B cell (primary cell): ENCODE measurements around the gene NUP160. TPM values are rescaled to one million over a fixed set of nuclear protein-coding genes. Genes with fewer than 3 reads are reported as not detected.
"Not testable (repeated sequence)": the region's sequence is repeated elsewhere in the genome, so short reads cannot be mapped to it uniquely, and the experiment has no call there.

Experiments used
- ATAC-seq: fragments of 200-7000 bp; cut with Tn5 transposase; one replicate; pipeline ENCODE4 v1.10.0; 2021; ENCODE audit warnings: low read depth, mild to moderate bottlenecking, moderate number of reproducible peaks, moderate library complexity
- CTCF ChIA-PET: fragments of 350-600 bp; sonication (Branson Sonifier 250); formaldehyde crosslinking; loops from one replicate; lab custom pipeline; 2021; ENCODE audit warnings: antibody characterized with exemption, inconsistent platforms; lab: Charles Lee
- POLR2A ChIA-PET: fragments of 350-600 bp; sonication (Branson Sonifier 250); formaldehyde crosslinking; loops from one replicate; lab custom pipeline; 2021; ENCODE audit warnings: antibody characterized with exemption; lab: Charles Lee
- DNase-seq: peaks from one replicate; pipeline ENCODE4 v3.0.0; 2013
- H2AFZ ChIP-seq: 2 replicates; pipeline ENCODE4 v1.6.1; 2012; ENCODE audit warnings: mild to moderate bottlenecking, low read depth, low read length; ENCODE audit not compliant: insufficient read depth, poor library complexity, severe bottlenecking
- H3K27ac ChIP-seq, 2 donors: 1 replicate in 1 of 2; 2 replicates in 1 of 2; pipeline ENCODE4 v1.5.1; 2012 to 2013; ENCODE audit warnings: low read length in 2 of 2, mild to moderate bottlenecking in 2 of 2, moderate library complexity in 1 of 2
- H3K27me3 ChIP-seq, 4 experiments: fragments of 200-600 bp in 1 of 4; sonication (generic) in 1 of 4; replicated peaks in 1 of 4; 1 replicate in 2 of 4; 2 replicates in 2 of 4; pipeline versions ENCODE4 v1.6.1 to v1.7.0; 2013 to 2016; ENCODE audit warnings: low read length in 3 of 4, mild to moderate bottlenecking in 2 of 4, mixed read lengths in 1 of 4, moderate library complexity in 1 of 4; ENCODE audit not compliant: insufficient read depth in 4 of 4, control insufficient read depth in 3 of 4; ENCODE audit errors: control extremely low read depth in 1 of 4
- H3K36me3 ChIP-seq, 2 experiments: replicated peaks in 1 of 2; 1 replicate in 1 of 2; 2 replicates in 1 of 2; pipeline versions ENCODE4 v1.6.1 to v1.7.1; 2013; ENCODE audit warnings: low read length in 1 of 2; ENCODE audit not compliant: insufficient read depth in 2 of 2, control insufficient read depth in 1 of 2; ENCODE audit errors: control extremely low read depth in 1 of 2, extremely low read depth in 1 of 2
- H3K4me1 ChIP-seq, 2 donors: fragments of 200-600 bp in 1 of 2; sonication (generic) in 1 of 2; 1 replicate in 1 of 2; 2 replicates in 1 of 2; pipeline versions ENCODE4 v1.5.1 to v1.6.1; 2013 to 2017; ENCODE audit warnings: low read length in 2 of 2; ENCODE audit not compliant: control insufficient read depth in 2 of 2, insufficient read depth in 2 of 2
- H3K4me2 ChIP-seq: replicated peaks from 2 replicates; pipeline ENCODE3; 2012; ENCODE audit warnings: mild to moderate bottlenecking, low read depth, low read length; ENCODE audit not compliant: poor library complexity, severe bottlenecking
- H3K4me3 ChIP-seq, 5 experiments: fragments of 200-600 bp in 1 of 5; sonication (generic) in 1 of 5; 1 replicate in 3 of 5; 2 replicates in 2 of 5; pipeline versions ENCODE4 v1.5.1 to v1.7.0; 2011 to 2016; ENCODE audit warnings: low read length in 4 of 5, mild to moderate bottlenecking in 4 of 5, low read depth in 2 of 5, control low read depth in 1 of 5, moderate library complexity in 1 of 5; ENCODE audit not compliant: insufficient read depth in 1 of 5; ENCODE audit errors: control extremely low read depth in 1 of 5, extremely low read depth in 1 of 5
- H3K79me2 ChIP-seq: fragments of 200-600 bp; sonication (generic); one replicate; pipeline ENCODE4 v1.6.0; 2016; ENCODE audit warnings: low read length; ENCODE audit not compliant: control insufficient read depth, insufficient read depth
- H3K9ac ChIP-seq: fragments of 200-600 bp; sonication (generic); 2 replicates; pipeline ENCODE4 v1.6.1; 2017; ENCODE audit warnings: mild to moderate bottlenecking, low read length, moderate library complexity
- H3K9me3 ChIP-seq, 3 donors: one replicate each; pipeline versions ENCODE4 v1.6.1 to v1.7.1; 2013; ENCODE audit warnings: low read length in 2 of 3; ENCODE audit not compliant: control insufficient read depth in 2 of 3, insufficient read depth in 1 of 3; ENCODE audit errors: control extremely low read depth in 1 of 3
- H4K20me1 ChIP-seq: 2 replicates; pipeline ENCODE4 v1.6.0; 2012; ENCODE audit warnings: mild to moderate bottlenecking, low read length; ENCODE audit not compliant: insufficient read depth, control insufficient read depth, poor library complexity, severe bottlenecking
- H3K27ac Mint-ChIP-seq: one replicate; pipeline ENCODE4 v1.8.0; 2021; ENCODE audit warnings: mixed read lengths
- H3K27me3 Mint-ChIP-seq: one replicate; pipeline ENCODE4 v1.8.0; 2021; ENCODE audit warnings: mixed read lengths
- H3K4me1 Mint-ChIP-seq: one replicate; pipeline ENCODE4 v1.8.0; 2021; ENCODE audit warnings: mixed read lengths
- H3K4me3 Mint-ChIP-seq: one replicate; pipeline ENCODE4 v1.8.0; 2021; ENCODE audit warnings: mixed read lengths
- H3K9me3 Mint-ChIP-seq: one replicate; pipeline ENCODE4 v1.8.0; 2022; ENCODE audit warnings: mixed read lengths; ENCODE audit not compliant: insufficient read depth
- CTCF ChIP-seq: fragments of 200-600 bp; IDR thresholded peaks from one replicate; pipeline ENCODE4 v1.8.0; 2022; ENCODE audit warnings: antibody characterized with exemption, mild to moderate bottlenecking
- EZH2 ChIP-seq: IDR thresholded peaks from 2 replicates; pipeline ENCODE4 v1.6.1; 2012; ENCODE audit warnings: borderline replicate concordance, low read depth, mild to moderate bottlenecking, moderate library complexity, low read length; ENCODE audit not compliant: insufficient read depth, poor library complexity, severe bottlenecking
- WGBS: methylation state at CpG from one replicate; pipeline ENCODE4 v1.1.5; 2013; ENCODE audit warnings: missing lambda C conversion rate; ENCODE audit not compliant: insufficient coverage; 5-methylcytosine and 5-hydroxymethylcytosine counted together
- intact Hi-C: fragments of 100-400 bp; cut with micrococcal nuclease; formaldehyde crosslinking; loops from one replicate; pipeline ENCODE4 v1.10.0; 2022
- polyA plus RNA-seq: library from polyadenylated mRNA; depleted of rRNA; stranded (reverse); fragments of >200 nt; gene quantifications from 2 replicates; pipeline ENCODE4 v1.2.3, GENCODE V29; 2012
- total RNA-seq, 2 donors: library from RNA; stranded (reverse); fragments of 120-200 nt in 1 of 2; gene quantifications; 1 replicate in 1 of 2; 2 replicates in 1 of 2; pipeline versions ENCODE4 v1.2.3 to v1.2.4, GENCODE V29; 2013 to 2022

NUP160 gene
- total and polyA plus RNA-seq, 2 donors (not counting 1 experiment from before 2014, with no cell fraction given) = 26.3 to 74.3 TPM

DNA sequence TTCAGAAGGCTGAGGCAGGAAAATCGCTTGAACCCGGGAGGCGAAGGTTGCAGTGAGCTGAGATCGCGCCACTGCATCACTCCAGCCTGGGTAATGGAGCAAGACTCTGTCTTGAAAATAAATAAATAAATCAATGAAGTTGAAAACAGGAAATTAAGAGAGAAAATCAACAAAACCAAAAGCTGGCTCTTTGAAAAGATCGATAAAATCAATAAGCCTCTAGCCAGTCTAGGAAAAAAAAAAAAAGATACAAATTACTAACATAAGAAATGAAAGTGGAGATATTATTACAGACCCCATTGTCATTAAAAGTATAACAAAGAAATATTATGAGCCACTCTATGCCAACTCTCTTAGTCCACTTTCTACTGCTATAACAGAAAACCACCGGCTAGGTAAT, 48.0 kb upstream of the NUP160 start:
- peaks cover 27% of the 10 kb centered on the region for H3K4me1 Mint-ChIP-seq
- DNase-seq = no peak
- Histone ChIP-seq H3K4me2 (no peak overlapping the region), H4K20me1 (no peaks in the 10 kb centered on the region), H3K9me3 (no peaks in the 10 kb centered on the region), H3K79me2 (no peaks in the 10 kb centered on the region), H2AFZ (no peak overlapping the region), H3K36me3 (no peaks in the 10 kb centered on the region), H3K27ac (no peak overlapping the region), H3K4me3 (no peak overlapping the region), H3K9ac (no peak overlapping the region), H3K27me3 (no peaks in the 10 kb centered on the region), H3K4me1 (peaks cover 26 to 28% of the 10 kb centered on the region in 2 donors)
- H3K27me3 Mint-ChIP-seq = no peaks in the 10 kb centered on the region
- CTCF ChIA-PET = interaction anchor here (1.2 kb wide), 1 partner anchor 41 kb away, joined by 4 read pairs; no protein-coding TSS in a partner anchor
- WGBS = 100% methylated on average over 1 of the region's 7 CpGs
- no peak for ATAC-seq
- POLR2A ChIA-PET = no interaction called here
- no peak overlapping the region for H3K4me3 Mint-ChIP-seq
- TF ChIP-seq EZH2 = no peak
- TF ChIP-seq CTCF = no peak
- intact Hi-C loops = loop anchor here (5.0 kb wide), 1 partner anchor 36 kb away; no protein-coding TSS in a partner anchor
- H3K9me3 Mint-ChIP-seq = no peaks in the 10 kb centered on the region
- H3K27ac Mint-ChIP-seq = no peak overlapping the region

DNA sequence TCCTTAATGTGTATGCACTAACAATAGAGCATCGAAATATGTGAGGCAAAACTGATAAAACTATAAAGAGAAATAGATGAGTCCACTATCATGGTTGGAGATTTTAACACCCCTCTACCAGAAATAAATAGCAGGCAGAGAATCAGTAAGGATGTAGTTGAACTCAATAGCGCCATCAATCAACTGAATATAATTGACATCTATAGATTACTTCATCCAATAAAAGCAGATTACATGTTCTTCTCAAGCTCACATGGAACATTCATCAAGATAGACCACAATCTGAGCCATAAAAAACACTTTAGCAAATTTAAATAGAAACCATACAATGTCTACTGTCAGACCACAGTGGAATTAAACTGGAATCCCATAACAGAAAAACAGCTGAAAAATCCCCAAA, 46.9 kb upstream of the NUP160 start:
- no peaks in the 10 kb centered on the region for H3K27me3 Mint-ChIP-seq
- no peak for TF ChIP-seq CTCF
- TF ChIP-seq EZH2 = no peak
- no peaks in the 10 kb centered on the region for H3K9me3 ChIP-seq
- no peak overlapping the region for H3K4me2 ChIP-seq
- no peak overlapping the region for H3K4me3 ChIP-seq
- H2AFZ ChIP-seq = no peak overlapping the region
- H4K20me1 ChIP-seq = no peaks in the 10 kb centered on the region
- H3K4me1 Mint-ChIP-seq = peaks cover 29% of the 10 kb centered on the region
- H3K27ac Mint-ChIP-seq = no peak overlapping the region
- ATAC-seq (no peak), DNase-seq (no peak)
- no peak overlapping the region for H3K9ac ChIP-seq
- H3K27me3 ChIP-seq = no peaks in the 10 kb centered on the region
- no peaks in the 10 kb centered on the region for H3K79me2 ChIP-seq
- no peaks in the 10 kb centered on the region for H3K36me3 ChIP-seq
- H3K27ac ChIP-seq = no peak overlapping the region
- H3K4me1 ChIP-seq = peaks cover 19 to 22% of the 10 kb centered on the region in 2 donors
- intact Hi-C loops = loop anchor here (5.0 kb wide), 1 partner anchor 37 kb away; no protein-coding TSS in a partner anchor
- H3K9me3 Mint-ChIP-seq = no peaks in the 10 kb centered on the region
- WGBS = no CpG with 5 or more reads among the region's 2 CpGs
- no peak overlapping the region for H3K4me3 Mint-ChIP-seq
- ChIA-PET CTCF (interaction anchor here (1.2 to 1.4 kb wide), 2 partner anchors 39 to 40 kb away, joined by 3 to 4 read pairs; no protein-coding TSS in a partner anchor), POLR2A (no interaction called here)

DNA sequence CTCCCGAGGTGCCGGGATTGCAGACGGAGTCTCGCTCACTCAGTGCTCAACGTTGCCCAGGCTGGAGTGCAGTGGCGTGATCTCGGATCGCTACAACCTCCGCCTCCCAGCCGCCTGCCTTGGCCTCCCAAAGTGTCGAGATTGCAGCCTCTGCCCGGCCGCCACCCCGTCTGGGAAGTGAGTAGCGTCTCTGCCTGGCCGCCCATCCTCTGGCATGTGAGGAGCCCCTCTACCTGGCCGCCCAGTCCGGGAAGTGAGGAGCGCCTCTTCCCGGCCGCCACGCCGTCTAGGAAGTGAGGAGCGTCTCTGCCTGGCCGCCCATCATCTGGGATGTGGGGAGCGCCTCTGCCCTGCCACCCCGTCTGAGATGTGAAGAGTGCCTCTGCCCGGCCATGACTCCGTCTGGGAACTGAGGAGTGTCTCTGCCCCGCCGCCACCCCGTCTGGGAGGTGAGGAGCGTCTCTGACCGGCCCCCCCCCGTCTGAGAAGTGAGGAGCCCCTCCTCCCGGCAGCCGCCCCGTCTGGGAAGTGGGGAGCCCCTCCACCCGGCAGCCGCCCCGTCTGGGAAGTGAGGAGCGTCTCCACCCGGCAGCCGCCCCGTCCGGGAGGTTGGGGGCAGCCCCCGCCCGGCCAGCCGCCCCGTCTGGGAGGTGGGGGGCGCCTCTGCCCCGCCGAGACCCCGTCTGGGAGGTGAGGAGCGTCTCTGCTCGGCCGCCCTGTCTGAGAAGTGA, 44.6 kb upstream of the NUP160 start:
- H3K4me3 Mint-ChIP-seq, DNase-seq, H3K79me2 ChIP-seq, H3K4me3 ChIP-seq, H3K27me3 ChIP-seq, intact Hi-C loops, ATAC-seq, POLR2A ChIA-PET, H3K36me3 ChIP-seq, H2AFZ ChIP-seq, H3K9me3 Mint-ChIP-seq, H3K4me2 ChIP-seq, CTCF ChIA-PET, H3K27ac Mint-ChIP-seq, H3K27me3 Mint-ChIP-seq, H3K9ac ChIP-seq, H4K20me1 ChIP-seq, H3K27ac ChIP-seq, H3K9me3 ChIP-seq: not testable (repeated sequence)
- WGBS = 99% methylated on average over 28 of the region's 57 CpGs
- peaks cover 9 to 10% of the 10 kb centered on the region in 2 donors for H3K4me1 ChIP-seq
- H3K4me1 Mint-ChIP-seq = peaks cover 25% of the 10 kb centered on the region
